AG09309 (cell line): ENCODE measurements around the gene KRTAP5-2.

Experiments
- DNase-seq: peaks from one replicate; pipeline ENCODE4 v3.0.0-alpha.2; 2010; ENCODE audit warnings: low read depth
- H3K4me3 ChIP-seq: 2 replicates; pipeline ENCODE4 v1.5.1; 2011; ENCODE audit warnings: mild to moderate bottlenecking, low read depth, low read length, moderate library complexity; ENCODE audit not compliant: control insufficient read depth
- TF ChIP-seq, protein P1 (sequence below): IDR thresholded peaks from 2 replicates; pipeline ENCODE4 v1.5.1; 2011; ENCODE audit warnings: mild to moderate bottlenecking, low read depth, low read length, inconsistent platforms; ENCODE audit not compliant: insufficient read depth, control insufficient read depth; ENCODE audit errors: missing control alignments

The KRTAP5-2 gene

GRCh38 chr11:1559111-1559951 lies 38.8 kb downstream of the KRTAP5-2 start:
- H3K4me3 ChIP-seq, result no peak overlapping the region
- peak; percentile 46 for DNase-seq
- TF ChIP-seq, protein P1, sequence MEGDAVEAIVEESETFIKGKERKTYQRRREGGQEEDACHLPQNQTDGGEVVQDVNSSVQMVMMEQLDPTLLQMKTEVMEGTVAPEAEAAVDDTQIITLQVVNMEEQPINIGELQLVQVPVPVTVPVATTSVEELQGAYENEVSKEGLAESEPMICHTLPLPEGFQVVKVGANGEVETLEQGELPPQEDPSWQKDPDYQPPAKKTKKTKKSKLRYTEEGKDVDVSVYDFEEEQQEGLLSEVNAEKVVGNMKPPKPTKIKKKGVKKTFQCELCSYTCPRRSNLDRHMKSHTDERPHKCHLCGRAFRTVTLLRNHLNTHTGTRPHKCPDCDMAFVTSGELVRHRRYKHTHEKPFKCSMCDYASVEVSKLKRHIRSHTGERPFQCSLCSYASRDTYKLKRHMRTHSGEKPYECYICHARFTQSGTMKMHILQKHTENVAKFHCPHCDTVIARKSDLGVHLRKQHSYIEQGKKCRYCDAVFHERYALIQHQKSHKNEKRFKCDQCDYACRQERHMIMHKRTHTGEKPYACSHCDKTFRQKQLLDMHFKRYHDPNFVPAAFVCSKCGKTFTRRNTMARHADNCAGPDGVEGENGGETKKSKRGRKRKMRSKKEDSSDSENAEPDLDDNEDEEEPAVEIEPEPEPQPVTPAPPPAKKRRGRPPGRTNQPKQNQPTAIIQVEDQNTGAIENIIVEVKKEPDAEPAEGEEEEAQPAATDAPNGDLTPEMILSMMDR, result no peak

GRCh38 chr11:1558775-1559110 lies 39.4 kb downstream of the KRTAP5-2 start:
- no peak for DNase-seq
- TF ChIP-seq, protein P1, result no peak
- no peak overlapping the region for H3K4me3 ChIP-seq

DNA sequence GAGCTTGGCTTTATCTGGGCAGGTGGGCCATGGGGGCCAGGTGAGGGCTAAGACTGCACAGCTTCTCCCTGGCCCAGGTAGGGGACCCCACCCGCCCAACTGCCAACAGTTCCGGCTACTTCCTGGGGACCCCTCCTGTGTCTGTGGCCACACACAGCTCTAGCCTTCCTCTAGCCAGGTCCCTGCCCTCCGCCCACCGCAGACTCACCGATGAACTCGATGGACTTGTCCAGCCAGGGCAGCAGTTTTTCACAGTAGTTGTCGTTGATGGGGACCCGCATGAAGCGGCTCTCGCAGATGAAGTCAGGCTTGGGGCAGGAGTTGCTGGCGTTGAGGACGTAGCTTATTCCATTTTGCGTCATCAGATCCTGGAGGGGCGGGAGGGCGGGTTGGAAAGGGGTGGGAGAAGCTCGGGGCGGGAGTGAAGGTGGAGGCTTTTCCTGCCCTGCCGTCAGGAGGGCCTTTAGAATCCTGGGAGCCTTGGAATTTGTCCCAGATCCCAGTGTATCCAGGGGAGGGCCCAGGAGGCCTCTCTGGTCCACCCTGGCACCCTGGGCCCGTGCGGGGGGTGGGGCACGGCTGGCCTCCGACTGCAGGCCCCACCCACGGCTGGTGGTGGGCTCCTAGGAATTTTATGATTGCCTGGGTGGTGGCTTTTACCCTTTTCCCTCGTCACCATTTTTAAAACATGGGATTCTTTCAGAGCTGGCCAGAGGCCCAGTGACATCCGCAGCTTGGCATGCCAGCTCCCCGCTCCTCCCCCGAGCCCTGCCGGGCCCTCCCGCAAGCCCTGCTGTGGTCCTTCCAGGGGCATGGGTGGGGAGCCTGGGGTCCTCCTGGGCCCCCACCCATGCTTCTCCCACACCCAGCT lies 40.0 kb downstream of the KRTAP5-2 start:
- TF ChIP-seq, protein P1, result no peak
- peak; percentile 25 for DNase-seq
- H3K4me3 ChIP-seq, result no peak overlapping the region

DNA sequence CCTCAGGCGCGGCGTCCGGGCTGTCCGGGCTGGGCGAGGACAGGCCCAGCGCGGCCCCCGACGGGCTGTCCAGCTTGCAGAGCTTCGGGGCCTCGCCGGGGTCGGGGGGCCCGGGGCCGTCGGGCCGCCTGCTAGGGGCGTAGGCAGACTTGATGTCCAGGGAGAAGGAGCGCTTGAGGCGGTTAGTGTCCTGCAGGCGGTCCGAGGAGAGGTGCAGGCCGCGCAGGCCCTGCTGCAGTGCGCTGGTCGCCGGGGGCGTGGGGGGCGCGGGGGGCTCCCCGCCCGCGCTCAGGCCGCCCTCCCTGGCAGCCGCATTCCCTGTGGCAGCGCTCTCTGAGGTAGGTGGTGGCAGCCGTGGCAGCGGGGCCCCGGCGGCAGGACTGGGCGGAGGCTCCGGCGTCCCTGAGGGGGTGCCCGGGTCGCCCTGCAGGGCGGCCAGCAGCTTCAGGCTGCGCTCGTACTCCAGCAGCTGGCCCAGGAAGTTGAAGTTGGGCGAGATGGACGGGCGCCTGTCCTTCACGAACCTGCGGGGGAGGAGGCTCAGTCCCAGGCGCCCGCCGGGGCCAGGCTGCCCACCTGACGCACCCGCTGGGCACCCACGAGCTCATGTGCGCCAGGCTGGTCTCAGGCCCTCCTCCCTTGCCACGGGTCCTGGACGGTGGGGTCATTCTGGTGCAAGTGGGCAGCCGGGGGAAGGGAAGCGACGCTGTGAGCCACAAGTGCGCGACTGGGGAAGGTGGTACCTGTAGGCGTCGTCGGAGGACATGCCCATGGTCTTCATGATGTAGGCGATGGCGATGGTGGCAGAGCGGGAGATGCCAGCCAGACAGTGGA lies 40.8 kb downstream of the KRTAP5-2 start:
- TF ChIP-seq, protein P1, result no peak
- no peak overlapping the region for H3K4me3 ChIP-seq
- DNase-seq, result no peak

DNA sequence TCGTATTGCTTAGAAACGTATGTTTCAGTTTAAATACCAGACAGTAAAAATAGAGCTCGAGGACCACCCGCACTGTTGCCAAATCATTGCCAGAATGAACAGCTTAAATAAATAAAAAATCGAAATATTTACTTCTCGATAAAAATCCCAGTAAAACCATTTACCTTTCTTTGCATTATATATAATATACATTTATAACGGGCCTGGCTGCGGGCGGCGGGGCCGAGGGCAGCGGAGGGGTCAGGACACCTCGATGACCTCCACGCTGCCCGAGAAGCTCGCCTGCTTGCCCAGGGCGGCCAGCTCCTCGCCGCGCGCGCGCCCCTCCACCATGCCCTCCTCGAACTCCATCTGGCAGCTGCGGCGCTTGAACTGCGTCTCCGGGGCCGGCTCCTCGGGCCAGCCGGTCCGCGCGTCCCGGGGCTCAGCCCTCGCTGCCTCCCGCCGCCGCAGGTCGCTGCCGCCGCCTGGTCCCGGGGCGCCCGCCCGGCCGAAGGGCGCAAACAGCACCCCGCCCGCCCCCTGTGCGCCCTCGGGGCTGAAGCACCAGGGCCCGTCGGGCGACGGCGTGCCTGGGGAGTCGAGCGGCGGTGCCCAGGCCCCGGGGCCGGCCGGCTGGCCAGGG lies 41.7 kb downstream of the KRTAP5-2 start:
- no peak overlapping the region for H3K4me3 ChIP-seq
- DNase-seq, result no peak
- TF ChIP-seq, protein P1, result no peak

- H3K4me3 ChIP-seq, result no peak overlapping the region
- DNase-seq, result no peak
- TF ChIP-seq, protein P1, result no peak
Measured at GRCh38 chr11:1555713-1556153, 42.4 kb downstream of the KRTAP5-2 start.
